Fibroblast of villous mesenchyme (primary cell): ENCODE results near the gene ABCA9. TPM values are rescaled to one million over a fixed set of nuclear protein-coding genes. Genes with fewer than 3 reads are reported as not detected.
"Not testable (repeated sequence)": the region's sequence is repeated elsewhere in the genome, so short reads cannot be mapped to it uniquely, and the experiment has no call there.

Experiments used
- DNase-seq: peaks from one replicate; pipeline ENCODE4 v3.0.0-alpha.2; 2010; ENCODE audit warnings: low read depth
- H3K4me3 ChIP-seq: 2 replicates; pipeline ENCODE4 v1.5.1; 2011; ENCODE audit warnings: low read depth, mild to moderate bottlenecking, low read length
- CTCF ChIP-seq: IDR thresholded peaks from 2 replicates; pipeline ENCODE4 v1.5.1; 2012; ENCODE audit warnings: low read depth, mild to moderate bottlenecking, low read length; ENCODE audit not compliant: insufficient read depth
- total RNA-seq: library from RNA; depleted of rRNA; stranded (reverse); fragments of >200 nt; gene quantifications from 2 replicates; pipeline ENCODE4 v1.2.3, GENCODE V29; 2012

Gene ABCA9
- total RNA-seq, 1 donor, result 2.2 TPM

- H3K4me3 ChIP-seq, result no peak overlapping the region
- TF ChIP-seq CTCF, result no peak
- peak; percentile 16 for DNase-seq
Observed at GRCh38 chr17:69009930-69010329, 50.8 kb downstream of the ABCA9 start.

- DNase-seq, H3K4me3 ChIP-seq: not testable (repeated sequence)
Observed at GRCh38 chr17:69004759-69005158, 56.0 kb downstream of the ABCA9 start.

GRCh38 chr17:68999743-69000142 is 61.0 kb downstream of the ABCA9 start:
- not testable (repeated sequence) for H3K4me3 ChIP-seq, DNase-seq

GRCh38 chr17:68993112-68993511 is 67.6 kb downstream of the ABCA9 start:
- H3K4me3 ChIP-seq, result no peak overlapping the region
- TF ChIP-seq CTCF, result no peak
- peak; percentile 18 for DNase-seq

GRCh38 chr17:68987966-68988365 is 72.8 kb downstream of the ABCA9 start:
- TF ChIP-seq CTCF, result no peak
- no peak overlapping the region for H3K4me3 ChIP-seq
- no peak for DNase-seq

- no peak for TF ChIP-seq CTCF
- H3K4me3 ChIP-seq, result peak overlapping the region; percentile 14
- peak; percentile 94 for DNase-seq
Observed at GRCh38 chr17:68981288-68981687, 79.4 kb downstream of the ABCA9 start.

- DNase-seq, result peak; percentile 8
- TF ChIP-seq CTCF, result no peak
- no peak overlapping the region for H3K4me3 ChIP-seq
Observed at GRCh38 chr17:68973098-68973846, 87.5 kb downstream of the ABCA9 start.

GRCh38 chr17:68972119-68972704 is 88.5 kb downstream of the ABCA9 start:
- no peak overlapping the region for H3K4me3 ChIP-seq
- DNase-seq, result peak; percentile 55
- TF ChIP-seq CTCF, result peak; percentile 72
